IPS-18a (cell line): ENCODE results near the gene BCKDK.
"Not testable (repeated sequence)": the region's sequence is repeated elsewhere in the genome, so short reads cannot be mapped to it uniquely, and the experiment has no call there.

Experiments
- H3K27ac ChIP-seq: one replicate; pipeline ENCODE4 v1.5.1; 2013; ENCODE audit warnings: low read length
- H3K27me3 ChIP-seq: one replicate; pipeline ENCODE4 v1.6.1; 2013; ENCODE audit warnings: mild to moderate bottlenecking, low read length; ENCODE audit not compliant: control insufficient read depth, insufficient read depth
- H3K36me3 ChIP-seq: one replicate; pipeline ENCODE4 v1.6.1; 2013; ENCODE audit warnings: low read depth, low read length; ENCODE audit not compliant: control insufficient read depth
- H3K4me1 ChIP-seq: one replicate; pipeline ENCODE4 v1.6.1; 2013; ENCODE audit warnings: low read depth, low read length; ENCODE audit not compliant: control insufficient read depth
- H3K4me3 ChIP-seq: one replicate; pipeline ENCODE4 v1.5.1; 2013; ENCODE audit warnings: low read length
- H3K9ac ChIP-seq: one replicate; pipeline ENCODE4 v1.6.1; 2013; ENCODE audit warnings: mild to moderate bottlenecking, low read length, moderate library complexity
- H3K9me3 ChIP-seq: one replicate; pipeline ENCODE4 v1.6.1; 2013; ENCODE audit warnings: low read depth, low read length; ENCODE audit not compliant: control insufficient read depth

The BCKDK gene

GRCh38 chr16:31088459-31089183, 19.6 kb upstream of the BCKDK start, which contains the start of gene PRSS53:
Gene PRSS53, minus strand, starts transcription at chr16:31088943. Its CDS starts 134 bp downstream, at chr16:31088809.
- Histone ChIP-seq H3K27me3 (no peaks in the 10 kb centered on the region), H3K4me1 (no peaks in the 10 kb centered on the region), H3K36me3 (peaks cover 17% of the 10 kb centered on the region), H3K9ac (no peak within 1 kb of the TSS), H3K4me3 (no peak within 1 kb of the TSS), H3K9me3 (no peaks in the 10 kb centered on the region), H3K27ac (no peak within 1 kb of the TSS)

- H3K4me3 ChIP-seq, result no peak overlapping the region
- H3K27me3 ChIP-seq, result no peaks in the 10 kb centered on the region
- H3K9me3 ChIP-seq, result no peaks in the 10 kb centered on the region
- no peaks in the 10 kb centered on the region for H3K4me1 ChIP-seq
- peaks cover 17% of the 10 kb centered on the region for H3K36me3 ChIP-seq
- H3K27ac ChIP-seq, result no peak overlapping the region
- no peak overlapping the region for H3K9ac ChIP-seq
Measured at GRCh38 chr16:31089199-31089598, 19.0 kb upstream of the BCKDK start.

- H3K4me3 ChIP-seq, result no peak overlapping the region
- peaks cover 15% of the 10 kb centered on the region for H3K36me3 ChIP-seq
- no peaks in the 10 kb centered on the region for H3K4me1 ChIP-seq
- H3K27me3 ChIP-seq, result no peaks in the 10 kb centered on the region
- no peaks in the 10 kb centered on the region for H3K9me3 ChIP-seq
- no peak overlapping the region for H3K27ac ChIP-seq
- no peak overlapping the region for H3K9ac ChIP-seq
Measured at GRCh38 chr16:31090540-31090939, 17.6 kb upstream of the BCKDK start.

GRCh38 chr16:31092330-31092729, 15.9 kb upstream of the BCKDK start:
- H3K4me1 ChIP-seq, result no peaks in the 10 kb centered on the region
- no peak overlapping the region for H3K27ac ChIP-seq
- H3K27me3 ChIP-seq, result no peaks in the 10 kb centered on the region
- peaks cover 13% of the 10 kb centered on the region for H3K36me3 ChIP-seq
- no peak overlapping the region for H3K4me3 ChIP-seq
- H3K9ac ChIP-seq, result no peak overlapping the region
- no peaks in the 10 kb centered on the region for H3K9me3 ChIP-seq

GRCh38 chr16:31093132-31093703, 15.0 kb upstream of the BCKDK start:
- no peaks in the 10 kb centered on the region for H3K4me1 ChIP-seq
- peak overlapping the region; percentile 78 for H3K4me3 ChIP-seq
- peaks cover 13% of the 10 kb centered on the region for H3K36me3 ChIP-seq
- H3K27me3 ChIP-seq, result no peaks in the 10 kb centered on the region
- no peaks in the 10 kb centered on the region for H3K9me3 ChIP-seq
- no peak overlapping the region for H3K27ac ChIP-seq
- peak overlapping the region; percentile 56 for H3K9ac ChIP-seq

- no peaks in the 10 kb centered on the region for H3K27me3 ChIP-seq
- H3K36me3 ChIP-seq, result peaks cover 13% of the 10 kb centered on the region
- H3K4me3 ChIP-seq, result peak overlapping the region; percentile 78
- H3K4me1 ChIP-seq, result no peaks in the 10 kb centered on the region
- H3K27ac ChIP-seq, result no peak overlapping the region
- no peaks in the 10 kb centered on the region for H3K9me3 ChIP-seq
- H3K9ac ChIP-seq, result peak overlapping the region; percentile 56
Measured at GRCh38 chr16:31094088-31094423, 14.1 kb upstream of the BCKDK start.

GRCh38 chr16:31094424-31095120, 13.6 kb upstream of the BCKDK start, which contains the start of gene VKORC1:
Gene VKORC1, minus strand, starts transcription at chr16:31094797. Its CDS starts 68 bp downstream, at chr16:31094729.
- Histone ChIP-seq H3K4me3 (peak within 1 kb of the TSS; percentile 78), H3K9me3 (no peaks in the 10 kb centered on the region), H3K4me1 (no peaks in the 10 kb centered on the region), H3K36me3 (peaks cover 13% of the 10 kb centered on the region), H3K27me3 (no peaks in the 10 kb centered on the region), H3K27ac (no peak within 1 kb of the TSS), H3K9ac (peak within 1 kb of the TSS; percentile 56)

GRCh38 chr16:31099860-31100638, 8.1 kb upstream of the BCKDK start:
- no peak overlapping the region for H3K27ac ChIP-seq

GRCh38 chr16:31100876-31101641, 7.1 kb upstream of the BCKDK start:
- not testable (repeated sequence) for H3K27me3 ChIP-seq, H3K4me1 ChIP-seq, H3K4me3 ChIP-seq, H3K9ac ChIP-seq, H3K27ac ChIP-seq, H3K9me3 ChIP-seq, H3K36me3 ChIP-seq

More at GRCh38 chr16:31099860-31100638, 8.1 kb upstream of the BCKDK start:
- H3K27me3 ChIP-seq, result no peaks in the 10 kb centered on the region
- H3K9me3 ChIP-seq, result no peaks in the 10 kb centered on the region
- no peaks in the 10 kb centered on the region for H3K4me1 ChIP-seq
- H3K4me3 ChIP-seq, result no peak overlapping the region
- no peaks in the 10 kb centered on the region for H3K36me3 ChIP-seq
- no peak overlapping the region for H3K9ac ChIP-seq

GRCh38 chr16:31105677-31106213, 2.4 kb upstream of the BCKDK start:
- Histone ChIP-seq H3K9me3 (no peaks in the 10 kb centered on the region), H3K4me3 (no peak overlapping the region), H3K4me1 (no peaks in the 10 kb centered on the region), H3K27me3 (no peaks in the 10 kb centered on the region), H3K9ac (no peak overlapping the region), H3K36me3 (peaks cover 9% of the 10 kb centered on the region), H3K27ac (no peak overlapping the region)
